ENCODE results near the gene TMOD2.

- TF ChIP-seq CTCF (IDR thresholded peaks at IDR 0.05) (peak; percentile 53 to 79 (median 67)), POLR2A (IDR thresholded peaks at IDR 0.05) (no peak)
These were observed 24.8 kb downstream of the TMOD2 start for GRCh38 chr15:51775967-51776816.

Measured in heart left ventricle (tissue), 13 donors.